B cell (primary cell): Measurements from ENCODE around the gene CDH5. TPM values are rescaled to one million over a fixed set of nuclear protein-coding genes. Genes with fewer than 3 reads are reported as not detected.

Experiments used
- ATAC-seq: fragments of 200-7000 bp; cut with Tn5 transposase; one replicate; pipeline ENCODE4 v1.10.0; 2021; ENCODE audit warnings: low read depth, mild to moderate bottlenecking, moderate number of reproducible peaks, moderate library complexity
- CTCF ChIA-PET: fragments of 350-600 bp; sonication (Branson Sonifier 250); formaldehyde crosslinking; loops from one replicate; lab custom pipeline; 2021; ENCODE audit warnings: antibody characterized with exemption, inconsistent platforms; lab: Charles Lee
- POLR2A ChIA-PET: fragments of 350-600 bp; sonication (Branson Sonifier 250); formaldehyde crosslinking; loops from one replicate; lab custom pipeline; 2021; ENCODE audit warnings: antibody characterized with exemption; lab: Charles Lee
- DNase-seq: peaks from one replicate; pipeline ENCODE4 v3.0.0; 2013
- H2AFZ ChIP-seq: 2 replicates; pipeline ENCODE4 v1.6.1; 2012; ENCODE audit warnings: mild to moderate bottlenecking, low read depth, low read length; ENCODE audit not compliant: insufficient read depth, poor library complexity, severe bottlenecking
- H3K27ac ChIP-seq, 2 donors: 1 replicate in 1 of 2; 2 replicates in 1 of 2; pipeline ENCODE4 v1.5.1; 2012 to 2013; ENCODE audit warnings: low read length in 2 of 2, mild to moderate bottlenecking in 2 of 2, moderate library complexity in 1 of 2
- H3K27me3 ChIP-seq, 4 experiments: fragments of 200-600 bp in 1 of 4; sonication (generic) in 1 of 4; replicated peaks in 1 of 4; 1 replicate in 2 of 4; 2 replicates in 2 of 4; pipeline versions ENCODE4 v1.6.1 to v1.7.0; 2013 to 2016; ENCODE audit warnings: low read length in 3 of 4, mild to moderate bottlenecking in 2 of 4, mixed read lengths in 1 of 4, moderate library complexity in 1 of 4; ENCODE audit not compliant: insufficient read depth in 4 of 4, control insufficient read depth in 3 of 4; ENCODE audit errors: control extremely low read depth in 1 of 4
- H3K36me3 ChIP-seq, 2 experiments: replicated peaks in 1 of 2; 1 replicate in 1 of 2; 2 replicates in 1 of 2; pipeline versions ENCODE4 v1.6.1 to v1.7.1; 2013; ENCODE audit warnings: low read length in 1 of 2; ENCODE audit not compliant: insufficient read depth in 2 of 2, control insufficient read depth in 1 of 2; ENCODE audit errors: control extremely low read depth in 1 of 2, extremely low read depth in 1 of 2
- H3K4me1 ChIP-seq, 2 donors: fragments of 200-600 bp in 1 of 2; sonication (generic) in 1 of 2; 1 replicate in 1 of 2; 2 replicates in 1 of 2; pipeline versions ENCODE4 v1.5.1 to v1.6.1; 2013 to 2017; ENCODE audit warnings: low read length in 2 of 2; ENCODE audit not compliant: control insufficient read depth in 2 of 2, insufficient read depth in 2 of 2
- H3K4me2 ChIP-seq: replicated peaks from 2 replicates; pipeline ENCODE3; 2012; ENCODE audit warnings: mild to moderate bottlenecking, low read depth, low read length; ENCODE audit not compliant: poor library complexity, severe bottlenecking
- H3K4me3 ChIP-seq, 5 experiments: fragments of 200-600 bp in 1 of 5; sonication (generic) in 1 of 5; 1 replicate in 3 of 5; 2 replicates in 2 of 5; pipeline versions ENCODE4 v1.5.1 to v1.7.0; 2011 to 2016; ENCODE audit warnings: low read length in 4 of 5, mild to moderate bottlenecking in 4 of 5, low read depth in 2 of 5, control low read depth in 1 of 5, moderate library complexity in 1 of 5; ENCODE audit not compliant: insufficient read depth in 1 of 5; ENCODE audit errors: control extremely low read depth in 1 of 5, extremely low read depth in 1 of 5
- H3K79me2 ChIP-seq: fragments of 200-600 bp; sonication (generic); one replicate; pipeline ENCODE4 v1.6.0; 2016; ENCODE audit warnings: low read length; ENCODE audit not compliant: control insufficient read depth, insufficient read depth
- H3K9ac ChIP-seq: fragments of 200-600 bp; sonication (generic); 2 replicates; pipeline ENCODE4 v1.6.1; 2017; ENCODE audit warnings: mild to moderate bottlenecking, low read length, moderate library complexity
- H3K9me3 ChIP-seq, 3 donors: one replicate each; pipeline versions ENCODE4 v1.6.1 to v1.7.1; 2013; ENCODE audit warnings: low read length in 2 of 3; ENCODE audit not compliant: control insufficient read depth in 2 of 3, insufficient read depth in 1 of 3; ENCODE audit errors: control extremely low read depth in 1 of 3
- H4K20me1 ChIP-seq: 2 replicates; pipeline ENCODE4 v1.6.0; 2012; ENCODE audit warnings: mild to moderate bottlenecking, low read length; ENCODE audit not compliant: insufficient read depth, control insufficient read depth, poor library complexity, severe bottlenecking
- H3K27ac Mint-ChIP-seq: one replicate; pipeline ENCODE4 v1.8.0; 2021; ENCODE audit warnings: mixed read lengths
- H3K27me3 Mint-ChIP-seq: one replicate; pipeline ENCODE4 v1.8.0; 2021; ENCODE audit warnings: mixed read lengths
- H3K4me1 Mint-ChIP-seq: one replicate; pipeline ENCODE4 v1.8.0; 2021; ENCODE audit warnings: mixed read lengths
- H3K4me3 Mint-ChIP-seq: one replicate; pipeline ENCODE4 v1.8.0; 2021; ENCODE audit warnings: mixed read lengths
- H3K9me3 Mint-ChIP-seq: one replicate; pipeline ENCODE4 v1.8.0; 2022; ENCODE audit warnings: mixed read lengths; ENCODE audit not compliant: insufficient read depth
- EZH2 ChIP-seq: IDR thresholded peaks from 2 replicates; pipeline ENCODE4 v1.6.1; 2012; ENCODE audit warnings: borderline replicate concordance, low read depth, mild to moderate bottlenecking, moderate library complexity, low read length; ENCODE audit not compliant: insufficient read depth, poor library complexity, severe bottlenecking
- WGBS: methylation state at CpG from one replicate; pipeline ENCODE4 v1.1.5; 2013; ENCODE audit warnings: missing lambda C conversion rate; ENCODE audit not compliant: insufficient coverage; 5-methylcytosine and 5-hydroxymethylcytosine counted together
- intact Hi-C: fragments of 100-400 bp; cut with micrococcal nuclease; formaldehyde crosslinking; loops from one replicate; pipeline ENCODE4 v1.10.0; 2022
- polyA plus RNA-seq: library from polyadenylated mRNA; depleted of rRNA; stranded (reverse); fragments of >200 nt; gene quantifications from 2 replicates; pipeline ENCODE4 v1.2.3, GENCODE V29; 2012
- total RNA-seq, 2 donors: library from RNA; stranded (reverse); fragments of 120-200 nt in 1 of 2; gene quantifications; 1 replicate in 1 of 2; 2 replicates in 1 of 2; pipeline versions ENCODE4 v1.2.3 to v1.2.4, GENCODE V29; 2013 to 2022
- TF ChIP-seq, protein P1 (sequence below): fragments of 200-600 bp; IDR thresholded peaks from one replicate; pipeline ENCODE4 v1.8.0; 2022; ENCODE audit warnings: antibody characterized with exemption, mild to moderate bottlenecking

CDH5 gene
- total and polyA plus RNA-seq, 2 donors (not counting 1 experiment from before 2014, with no cell fraction given) = not detected

- peaks cover 26% of the 10 kb centered on the region for H3K27me3 Mint-ChIP-seq
- Histone ChIP-seq H4K20me1 (no peaks in the 10 kb centered on the region), H3K4me2 (no peak overlapping the region), H3K36me3 (no peaks in the 10 kb centered on the region), H3K9ac (no peak overlapping the region), H3K79me2 (no peaks in the 10 kb centered on the region), H3K4me1 (no peaks in the 10 kb centered on the region), H3K9me3 (no peaks in the 10 kb centered on the region), H2AFZ (no peak overlapping the region), H3K27me3 (no peaks in the 10 kb centered on the region), H3K27ac (no peak overlapping the region), H3K4me3 (no peak overlapping the region)
- no peak overlapping the region for H3K27ac Mint-ChIP-seq
- intact Hi-C loops = no loop called here
- ATAC-seq (no peak), DNase-seq (no peak)
- H3K4me3 Mint-ChIP-seq = no peak overlapping the region
- ChIA-PET POLR2A (no interaction called here), CTCF (no interaction called here)
- 98% methylated on average over 5 of the region's 6 CpGs for WGBS
- TF ChIP-seq, protein P1, sequence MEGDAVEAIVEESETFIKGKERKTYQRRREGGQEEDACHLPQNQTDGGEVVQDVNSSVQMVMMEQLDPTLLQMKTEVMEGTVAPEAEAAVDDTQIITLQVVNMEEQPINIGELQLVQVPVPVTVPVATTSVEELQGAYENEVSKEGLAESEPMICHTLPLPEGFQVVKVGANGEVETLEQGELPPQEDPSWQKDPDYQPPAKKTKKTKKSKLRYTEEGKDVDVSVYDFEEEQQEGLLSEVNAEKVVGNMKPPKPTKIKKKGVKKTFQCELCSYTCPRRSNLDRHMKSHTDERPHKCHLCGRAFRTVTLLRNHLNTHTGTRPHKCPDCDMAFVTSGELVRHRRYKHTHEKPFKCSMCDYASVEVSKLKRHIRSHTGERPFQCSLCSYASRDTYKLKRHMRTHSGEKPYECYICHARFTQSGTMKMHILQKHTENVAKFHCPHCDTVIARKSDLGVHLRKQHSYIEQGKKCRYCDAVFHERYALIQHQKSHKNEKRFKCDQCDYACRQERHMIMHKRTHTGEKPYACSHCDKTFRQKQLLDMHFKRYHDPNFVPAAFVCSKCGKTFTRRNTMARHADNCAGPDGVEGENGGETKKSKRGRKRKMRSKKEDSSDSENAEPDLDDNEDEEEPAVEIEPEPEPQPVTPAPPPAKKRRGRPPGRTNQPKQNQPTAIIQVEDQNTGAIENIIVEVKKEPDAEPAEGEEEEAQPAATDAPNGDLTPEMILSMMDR = no peak
- TF ChIP-seq EZH2 = no peak
- H3K9me3 Mint-ChIP-seq = no peaks in the 10 kb centered on the region
- H3K4me1 Mint-ChIP-seq = no peaks in the 10 kb centered on the region
These were observed 22.1 kb downstream of the CDH5 start for GRCh38 chr16:66388350-66389139.
